ENCODE measurements around the gene SYNM. TPM values are rescaled to one million over a fixed set of nuclear protein-coding genes. Genes with fewer than 3 reads are reported as not detected.
A peak's percentile ranks its signal among the peaks of the same experiment; 100 is the strongest.

SYNM gene
- total and polyA plus RNA-seq, 2 of the 8 experiments (the other 6 are each of a cell fraction or from before 2014, with no cell fraction given), result 0.89 to 2.0 TPM

- Histone ChIP-seq H3K79me2 (ENCODE audit: control insufficient read depth in 1 of 2, insufficient read depth in 2 of 2, low read length in 2 of 2) (no peaks in the 10 kb centered on the region), H2BK12ac (ENCODE audit: low read depth, low read length) (no peak overlapping the region), H2AK5ac (ENCODE audit: low read depth, low read length) (no peak overlapping the region), H2BK5ac (ENCODE audit: low read depth, low read length) (no peak overlapping the region), H3K23me2 (ENCODE audit: low read depth, low read length) (peaks cover 13% of the 10 kb centered on the region; the same call in 1 of the 2 replicates), H3K36me3 (ENCODE audit: control insufficient read depth in 2 of 4, insufficient read depth in 4 of 4, low read length in 3 of 4) (no peaks in the 10 kb centered on the region), H3K4ac (replicated peaks; ENCODE audit: insufficient read length, low read depth, low read length) (no peak overlapping the region), H2BK20ac (ENCODE audit: low read length) (no peak overlapping the region), H3K27ac (ENCODE audit: low read depth, low read length) (no peak overlapping the region), H3K56ac (replicated peaks; ENCODE audit: insufficient read length, low read depth, low read length) (no peak overlapping the region), H3K4me2 (ENCODE audit: insufficient read depth in 1 of 2, low read depth in 2 of 2, low read length in 2 of 2) (peak overlapping the region; percentile 49 to 93), H4K8ac (ENCODE audit: extremely low read depth, insufficient read depth, low read length) (no peak overlapping the region; the same call in 1 of the 2 replicates), H2BK120ac (replicated peaks; ENCODE audit: low read depth, low read length) (no peak overlapping the region), H3K4me3 (ENCODE audit: extremely low read depth in 1 of 4, insufficient read depth in 2 of 4, low read depth in 3 of 4, low read length in 4 of 4) (peak overlapping the region; percentile 14 to 57 (median 38); a peak in 5 of 8 replicates), H3K4me1 (replicated peaks in 1 of 4; ENCODE audit: control insufficient read depth in 3 of 4, insufficient read depth in 4 of 4, low read length in 3 of 4) (peaks cover 0 to 2% (median 1%) of the 10 kb centered on the region in 4 experiments; a peak in 1 of 7 replicates), H3K18ac (ENCODE audit: extremely low read depth, low read length) (no peak overlapping the region), H4K20me1 (replicated peaks in 1 of 2; ENCODE audit: control insufficient read depth in 1 of 2, insufficient read depth in 2 of 2, low read length in 2 of 2) (peaks cover 0 to 8% of the 10 kb centered on the region in 2 experiments), H3K79me1 (ENCODE audit: low read depth, low read length) (no peaks in the 10 kb centered on the region), H4K91ac (replicated peaks; ENCODE audit: insufficient read length, low read length) (no peak overlapping the region), H3K23ac (ENCODE audit: insufficient read length) (no peak overlapping the region), H3K9me3 (ENCODE audit: insufficient read depth in 2 of 2, low read depth in 1 of 2, low read length in 1 of 2) (no peaks in the 10 kb centered on the region), H2BK15ac (ENCODE audit: low read length) (no peak overlapping the region), H3K27me3 (replicated peaks in 1 of 4; ENCODE audit: control insufficient read depth in 3 of 4, extremely low read depth in 1 of 4, insufficient read depth in 3 of 4, low read length in 3 of 4) (peaks cover 16 to 34% (median 27%) of the 10 kb centered on the region in 4 experiments), H3K14ac (ENCODE audit: insufficient read length) (no peak overlapping the region), H2AFZ (ENCODE audit: low read length) (no peak overlapping the region), H4K5ac (ENCODE audit: insufficient read length, low read depth, low read length) (no peak overlapping the region), H3K9ac (replicated peaks in 1 of 4; ENCODE audit: extremely low read depth in 1 of 4, low read depth in 3 of 4, low read length in 3 of 4) (no peak overlapping the region)
- CTCF ChIA-PET (ENCODE audit: partially characterized antibody), result interaction anchor here (0.6 to 2.8 kb wide), 15 partner anchors 8 to 661 kb away, joined by 3 to 30 read pairs (median 6); no protein-coding TSS in a partner anchor
- POLR2A ChIA-PET (ENCODE audit: partially characterized antibody), result no interaction called here
- FAIRE-seq (no peak), DNase-seq (ENCODE audit: low read depth in 1 of 2, low spot score in 2 of 2) (no peak)
- no peak for TF ChIP-seq BRCA1 (IDR thresholded peaks at IDR 0.05; ENCODE audit: low read depth, low read length)
- TF ChIP-seq EGR1 (IDR thresholded peaks at IDR 0.05; ENCODE audit: borderline replicate concordance, low read depth, low read length), result no peak
- no peak for TF ChIP-seq KDM5A (IDR thresholded peaks at IDR 0.05; ENCODE audit: low read length)
- no peak for TF ChIP-seq EP300 (IDR thresholded peaks at IDR 0.05; ENCODE audit: borderline replicate concordance in 1 of 2, low read depth in 2 of 2, low read length in 2 of 2)
- 84% methylated on average over 15 of the region's 15 CpGs; no CpG with 5 or more reads in 1 of the 2 experiments for WGBS, 2 experiments (ENCODE audit: extremely low coverage in 1 of 2, insufficient coverage in 1 of 2, insufficient read length in 1 of 2, insufficient replicate concordance in 2 of 2, low coverage in 1 of 2, low lambda C conversion rate in 2 of 2, missing lambda C conversion rate in 1 of 2)
These were observed 1.7 kb downstream of the SYNM start for GRCh38 chr15:99106417-99107220.
